HG02885 (cell line): ENCODE results near the gene DIAPH3.
"Not testable (repeated sequence)": the region's sequence is repeated elsewhere in the genome, so short reads cannot be mapped to it uniquely, and the experiment has no call there.

Experiments
- ATAC-seq: cut with Tn5 transposase; IDR thresholded peaks from one replicate; pipeline ENCODE4 v1.9.1; 2021; ENCODE audit warnings: mild to moderate bottlenecking; ENCODE audit not compliant: unreplicated experiment, poor library complexity

Gene DIAPH3

GRCh38 chr13:60163478-60164233 is at the start of gene DIAPH3:
TSS of gene DIAPH3 (minus strand) at chr13:60163928. CDS start at chr13:60163766, 162 bp downstream.
- peak; percentile 99 for ATAC-seq

- ATAC-seq: no peak
Measured at GRCh38 chr13:60213236-60213744, 49.6 kb upstream of the DIAPH3 start.

- no peak for ATAC-seq
Measured at GRCh38 chr13:60211548-60211947, 47.8 kb upstream of the DIAPH3 start.

- ATAC-seq: no peak
Measured at GRCh38 chr13:60210510-60211330, 47.0 kb upstream of the DIAPH3 start.

- ATAC-seq: not testable (repeated sequence)
Measured at GRCh38 chr13:60205499-60205898, 41.8 kb upstream of the DIAPH3 start.

- no peak for ATAC-seq
Measured at GRCh38 chr13:60201286-60201685, 37.6 kb upstream of the DIAPH3 start.

- not testable (repeated sequence) for ATAC-seq
Measured at GRCh38 chr13:60195893-60196292, 32.2 kb upstream of the DIAPH3 start.

GRCh38 chr13:60182907-60183306 is 19.2 kb upstream of the DIAPH3 start:
- no peak for ATAC-seq

GRCh38 chr13:60178327-60178726 is 14.6 kb upstream of the DIAPH3 start:
- ATAC-seq: no peak

GRCh38 chr13:60175571-60175970 is 11.8 kb upstream of the DIAPH3 start:
- no peak for ATAC-seq

GRCh38 chr13:60174113-60174512 is 10.4 kb upstream of the DIAPH3 start:
- ATAC-seq: no peak

- ATAC-seq: no peak
Measured at GRCh38 chr13:60172111-60172510, 8.4 kb upstream of the DIAPH3 start.

GRCh38 chr13:60170414-60170813 is 6.7 kb upstream of the DIAPH3 start:
- ATAC-seq: no peak

- ATAC-seq: no peak
Measured at GRCh38 chr13:60169239-60170031, 5.7 kb upstream of the DIAPH3 start.

- ATAC-seq: no peak
Measured at GRCh38 chr13:60167121-60167520, 3.4 kb upstream of the DIAPH3 start.

GRCh38 chr13:60165391-60166099 is 1.8 kb upstream of the DIAPH3 start:
- ATAC-seq: no peak

- ATAC-seq: peak; percentile 19
Measured at GRCh38 chr13:60164234-60164889, 634 bp upstream of the DIAPH3 start.

GRCh38 chr13:60162096-60162495 is 1.6 kb downstream of the DIAPH3 start:
- no peak for ATAC-seq

- no peak for ATAC-seq
Measured at GRCh38 chr13:60158321-60158801, 5.4 kb downstream of the DIAPH3 start.
